Measurements from ENCODE around the gene GPC5.
"Not testable (repeated sequence)": the region's sequence is repeated elsewhere in the genome, so short reads cannot be mapped to it uniquely, and the experiment has no call there.

Gene GPC5

GRCh38 chr13:91438674-91439073 is 40.3 kb downstream of the GPC5 start:
- not testable (repeated sequence) for H2BK5ac ChIP-seq (ENCODE audit: low read depth, low read length, poor library complexity, severe bottlenecking)

DNA sequence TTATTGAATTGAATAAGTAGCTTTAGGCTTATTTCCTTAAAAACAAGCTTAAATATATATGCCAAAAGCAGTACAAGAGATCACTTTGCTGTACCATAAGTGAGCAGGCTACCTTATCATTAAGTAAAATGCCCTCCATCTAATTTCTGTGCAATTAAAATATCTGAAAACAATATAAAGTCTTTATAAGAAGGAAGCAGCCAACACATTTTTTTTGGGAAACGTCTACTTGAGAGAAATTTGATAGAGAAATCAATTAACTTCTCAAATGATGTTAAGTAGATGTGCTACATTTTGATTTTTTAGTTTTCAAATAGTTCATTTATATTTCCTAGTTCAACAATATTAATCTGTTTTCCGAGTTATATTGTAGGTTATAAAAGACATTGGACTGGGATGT is 52.5 kb downstream of the GPC5 start:
- H3K9me3 ChIP-seq (ENCODE audit: control insufficient read depth, low read length): no peaks in the 10 kb centered on the region
- H3K14ac ChIP-seq (ENCODE audit: low read length in 2 of 2): no peak overlapping the region
- H3K79me1 ChIP-seq (replicated peaks; ENCODE audit: low read length, poor library complexity, severe bottlenecking): no peaks in the 10 kb centered on the region
- H4K91ac ChIP-seq (ENCODE audit: low read length): no peak overlapping the region
- no peak for DNase-seq
- no peak overlapping the region for H2AFZ ChIP-seq (ENCODE audit: low read depth, low read length)
- H2BK120ac ChIP-seq (ENCODE audit: low read depth, low read length): no peak overlapping the region
- no peak overlapping the region for H3K23ac ChIP-seq (ENCODE audit: low read length in 2 of 2)
- no peak overlapping the region for H3K4ac ChIP-seq (ENCODE audit: low read depth in 1 of 2, low read length in 2 of 2)
- no peak overlapping the region for H2AK5ac ChIP-seq (ENCODE audit: low read length, severe bottlenecking)
- no peak overlapping the region for H3K18ac ChIP-seq (ENCODE audit: low read depth in 1 of 2, low read length in 2 of 2)
- 100% methylated on average over 1 of the region's 2 CpGs for WGBS
- H2BK12ac ChIP-seq (ENCODE audit: low read length in 2 of 2): no peak overlapping the region
- no peak overlapping the region for H3K27ac ChIP-seq (ENCODE audit: low read length, poor library complexity, severe bottlenecking)
- no peak overlapping the region for H3K4me3 ChIP-seq (ENCODE audit: insufficient read depth in 1 of 2, low read depth in 1 of 2, low read length in 2 of 2)
- H3K27me3 ChIP-seq (ENCODE audit: control insufficient read depth in 1 of 2, insufficient read depth in 1 of 2, low read length in 2 of 2): no peaks in the 10 kb centered on the region
- H4K8ac ChIP-seq (ENCODE audit: low read length): no peak overlapping the region
- no peaks in the 10 kb centered on the region for H3K4me1 ChIP-seq (ENCODE audit: control insufficient read depth, insufficient read depth, low read depth, low read length)
- H3K4me2 ChIP-seq (ENCODE audit: low read length, poor library complexity, severe bottlenecking): no peak overlapping the region
- H2BK15ac ChIP-seq (ENCODE audit: low read depth, poor library complexity, severe bottlenecking): no peak overlapping the region
- no peak overlapping the region for H3K9ac ChIP-seq (ENCODE audit: low read length)
- no peaks in the 10 kb centered on the region for H3K36me3 ChIP-seq (ENCODE audit: control insufficient read depth in 1 of 2, insufficient read depth in 2 of 2, low read depth in 1 of 2, low read length in 2 of 2)
- H2BK5ac ChIP-seq (ENCODE audit: low read depth, low read length, poor library complexity, severe bottlenecking): no peak overlapping the region

More at GRCh38 chr13:91438674-91439073, 40.3 kb downstream of the GPC5 start:
- not testable (repeated sequence) for H2BK15ac ChIP-seq (ENCODE audit: low read depth, poor library complexity, severe bottlenecking); H2BK120ac ChIP-seq (ENCODE audit: low read depth, low read length); H3K14ac ChIP-seq (ENCODE audit: low read length in 2 of 2); H4K91ac ChIP-seq (ENCODE audit: low read length); H3K79me1 ChIP-seq (replicated peaks; ENCODE audit: low read length, poor library complexity, severe bottlenecking); H3K4me2 ChIP-seq (ENCODE audit: low read length, poor library complexity, severe bottlenecking); H4K8ac ChIP-seq (ENCODE audit: low read length); H2AK5ac ChIP-seq (ENCODE audit: low read length, severe bottlenecking); H3K27me3 ChIP-seq (ENCODE audit: control insufficient read depth in 1 of 2, insufficient read depth in 1 of 2, low read length in 2 of 2); DNase-seq; H3K4me3 ChIP-seq (ENCODE audit: insufficient read depth in 1 of 2, low read depth in 1 of 2, low read length in 2 of 2); H2AFZ ChIP-seq (ENCODE audit: low read depth, low read length); H3K18ac ChIP-seq (ENCODE audit: low read depth in 1 of 2, low read length in 2 of 2); H3K4me1 ChIP-seq (ENCODE audit: control insufficient read depth, insufficient read depth, low read depth, low read length); H3K4ac ChIP-seq (ENCODE audit: low read depth in 1 of 2, low read length in 2 of 2); H3K36me3 ChIP-seq (ENCODE audit: control insufficient read depth in 1 of 2, insufficient read depth in 2 of 2, low read depth in 1 of 2, low read length in 2 of 2); H3K9me3 ChIP-seq (ENCODE audit: control insufficient read depth, low read length); H2BK12ac ChIP-seq (ENCODE audit: low read length in 2 of 2); H3K27ac ChIP-seq (ENCODE audit: low read length, poor library complexity, severe bottlenecking); H3K9ac ChIP-seq (ENCODE audit: low read length); H3K23ac ChIP-seq (ENCODE audit: low read length in 2 of 2)
- WGBS: 88% methylated on average over 15 of the region's 15 CpGs

GRCh38 chr13:91454666-91455065 is 56.2 kb downstream of the GPC5 start:
- H2BK15ac ChIP-seq (ENCODE audit: low read depth, poor library complexity, severe bottlenecking): no peak overlapping the region
- no peaks in the 10 kb centered on the region for H3K36me3 ChIP-seq (ENCODE audit: control insufficient read depth in 1 of 2, insufficient read depth in 2 of 2, low read depth in 1 of 2, low read length in 2 of 2)
- DNase-seq: no peak
- no peak overlapping the region for H3K4me3 ChIP-seq (ENCODE audit: insufficient read depth in 1 of 2, low read depth in 1 of 2, low read length in 2 of 2)
- no peaks in the 10 kb centered on the region for H3K9me3 ChIP-seq (ENCODE audit: control insufficient read depth, low read length)
- no peak overlapping the region for H3K14ac ChIP-seq (ENCODE audit: low read length in 2 of 2)
- no peak overlapping the region for H3K4ac ChIP-seq (ENCODE audit: low read depth in 1 of 2, low read length in 2 of 2)
- no peaks in the 10 kb centered on the region for H3K27me3 ChIP-seq (ENCODE audit: control insufficient read depth in 1 of 2, insufficient read depth in 1 of 2, low read length in 2 of 2)
- H3K18ac ChIP-seq (ENCODE audit: low read depth in 1 of 2, low read length in 2 of 2): no peak overlapping the region
- no peak overlapping the region for H2BK12ac ChIP-seq (ENCODE audit: low read length in 2 of 2)
- no peak overlapping the region for H2AFZ ChIP-seq (ENCODE audit: low read depth, low read length)
- WGBS: no CpG with 5 or more reads among the region's 1 CpG
- no peak overlapping the region for H3K9ac ChIP-seq (ENCODE audit: low read length)
- no peak overlapping the region for H2AK5ac ChIP-seq (ENCODE audit: low read length, severe bottlenecking)
- H2BK5ac ChIP-seq (ENCODE audit: low read depth, low read length, poor library complexity, severe bottlenecking): no peak overlapping the region
- H3K23ac ChIP-seq (ENCODE audit: low read length in 2 of 2): no peak overlapping the region
- H3K4me2 ChIP-seq (ENCODE audit: low read length, poor library complexity, severe bottlenecking): no peak overlapping the region
- H3K27ac ChIP-seq (ENCODE audit: low read length, poor library complexity, severe bottlenecking): no peak overlapping the region
- no peak overlapping the region for H4K8ac ChIP-seq (ENCODE audit: low read length)
- H3K79me1 ChIP-seq (replicated peaks; ENCODE audit: low read length, poor library complexity, severe bottlenecking): no peaks in the 10 kb centered on the region
- no peak overlapping the region for H2BK120ac ChIP-seq (ENCODE audit: low read depth, low read length)
- H3K4me1 ChIP-seq (ENCODE audit: control insufficient read depth, insufficient read depth, low read depth, low read length): no peaks in the 10 kb centered on the region
- H4K91ac ChIP-seq (ENCODE audit: low read length): no peak overlapping the region

GRCh38 chr13:91456837-91457236 is 58.4 kb downstream of the GPC5 start:
- DNase-seq: no peak
- H2AK5ac ChIP-seq (ENCODE audit: low read length, severe bottlenecking): no peak overlapping the region
- H2BK12ac ChIP-seq (ENCODE audit: low read length in 2 of 2): no peak overlapping the region
- no peak overlapping the region for H2BK120ac ChIP-seq (ENCODE audit: low read depth, low read length)
- no peaks in the 10 kb centered on the region for H3K9me3 ChIP-seq (ENCODE audit: control insufficient read depth, low read length)
- no peak overlapping the region for H3K4me2 ChIP-seq (ENCODE audit: low read length, poor library complexity, severe bottlenecking)
- no peak overlapping the region for H3K9ac ChIP-seq (ENCODE audit: low read length)
- no peak overlapping the region for H2AFZ ChIP-seq (ENCODE audit: low read depth, low read length)
- H3K4me3 ChIP-seq (ENCODE audit: insufficient read depth in 1 of 2, low read depth in 1 of 2, low read length in 2 of 2): no peak overlapping the region
- no peak overlapping the region for H3K27ac ChIP-seq (ENCODE audit: low read length, poor library complexity, severe bottlenecking)
- H4K91ac ChIP-seq (ENCODE audit: low read length): no peak overlapping the region
- no peak overlapping the region for H3K23ac ChIP-seq (ENCODE audit: low read length in 2 of 2)
- no peaks in the 10 kb centered on the region for H3K4me1 ChIP-seq (ENCODE audit: control insufficient read depth, insufficient read depth, low read depth, low read length)
- no CpG with 5 or more reads among the region's 2 CpGs for WGBS
- no peak overlapping the region for H2BK5ac ChIP-seq (ENCODE audit: low read depth, low read length, poor library complexity, severe bottlenecking)
- no peak overlapping the region for H4K8ac ChIP-seq (ENCODE audit: low read length)
- H3K18ac ChIP-seq (ENCODE audit: low read depth in 1 of 2, low read length in 2 of 2): no peak overlapping the region
- H2BK15ac ChIP-seq (ENCODE audit: low read depth, poor library complexity, severe bottlenecking): no peak overlapping the region
- no peaks in the 10 kb centered on the region for H3K79me1 ChIP-seq (replicated peaks; ENCODE audit: low read length, poor library complexity, severe bottlenecking)
- no peaks in the 10 kb centered on the region for H3K27me3 ChIP-seq (ENCODE audit: control insufficient read depth in 1 of 2, insufficient read depth in 1 of 2, low read length in 2 of 2)
- H3K36me3 ChIP-seq (ENCODE audit: control insufficient read depth in 1 of 2, insufficient read depth in 2 of 2, low read depth in 1 of 2, low read length in 2 of 2): no peaks in the 10 kb centered on the region
- H3K4ac ChIP-seq (ENCODE audit: low read depth in 1 of 2, low read length in 2 of 2): no peak overlapping the region
- no peak overlapping the region for H3K14ac ChIP-seq (ENCODE audit: low read length in 2 of 2)
